ENCODE measurements around the gene RMND5B. TPM values are rescaled to one million over a fixed set of nuclear protein-coding genes. Genes with fewer than 3 reads are reported as not detected.
"Not testable (repeated sequence)": the region's sequence is repeated elsewhere in the genome, so short reads cannot be mapped to it uniquely, and the experiment has no call there.

RMND5B gene
- total RNA-seq, 3 donors from 2014 or later (not counting 1 experiment from before 2014, with no cell fraction given) = 9.2 to 12.7 (median 9.5) TPM

DNA sequence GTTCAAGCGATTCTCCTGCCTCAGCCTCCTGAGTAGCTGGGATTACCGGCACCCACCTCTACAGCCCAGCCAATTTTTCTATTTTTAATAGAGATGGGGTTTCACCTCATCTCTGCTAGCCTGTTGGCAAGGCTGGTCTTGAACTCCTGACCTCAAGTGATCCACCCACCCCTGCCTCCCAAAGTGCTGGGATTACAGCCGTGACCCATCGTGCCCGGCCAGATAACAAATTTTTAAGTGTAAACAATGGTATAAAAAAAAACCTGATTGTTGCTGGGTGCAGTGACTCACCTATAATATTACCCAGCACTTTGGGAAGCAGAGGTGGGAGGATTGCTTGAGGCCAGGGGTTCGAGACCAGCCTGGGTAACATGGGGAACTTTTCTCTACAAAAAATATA lies 45.5 kb upstream of the RMND5B start:
- H3K36me3 Mint-ChIP-seq = no peaks in the 10 kb centered on the region
- ATAC-seq = no peak

DNA sequence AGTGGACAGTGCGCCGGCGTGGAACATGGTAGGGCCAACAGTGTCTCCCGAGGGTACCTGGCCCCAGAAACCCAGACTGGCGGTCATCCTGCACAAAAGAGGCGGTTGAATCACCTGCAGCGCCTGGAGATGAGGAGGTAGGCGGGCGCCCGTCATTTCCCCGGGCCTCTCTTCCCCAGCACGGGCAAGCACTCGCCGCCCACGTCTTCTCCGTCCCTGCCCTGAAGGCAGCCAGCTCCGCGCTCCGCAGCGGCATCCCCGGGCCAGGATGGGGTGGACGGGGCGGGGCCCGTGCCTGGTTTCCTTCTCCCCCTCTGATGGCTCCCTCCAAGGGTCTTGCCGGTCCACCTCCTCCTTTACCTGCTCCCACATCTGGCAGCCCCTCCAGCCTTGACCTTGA lies 44.5 kb upstream of the RMND5B start:
- Mint-ChIP-seq H3K36me3 (no peaks in the 10 kb centered on the region), H3K9me3 (no peaks in the 10 kb centered on the region), H3K4me1 (no peaks in the 10 kb centered on the region), H3K27ac (no peak overlapping the region), H3K27me3 (ENCODE audit: low read depth in 2 of 2) (peaks cover 25 to 31% of the 10 kb centered on the region in 2 donors), H3K4me3 (no peak overlapping the region)
- Histone ChIP-seq H3K4me1 (ENCODE audit: control insufficient read depth, insufficient read depth, low read length) (no peaks in the 10 kb centered on the region), H3K4me3 (ENCODE audit: low read length) (no peak overlapping the region), H3K27ac (ENCODE audit: low read length) (no peak overlapping the region), H3K27me3 (ENCODE audit: control insufficient read depth, insufficient read depth, low read length) (no peaks in the 10 kb centered on the region), H3K36me3 (ENCODE audit: control insufficient read depth, insufficient read depth, low read length) (no peaks in the 10 kb centered on the region), H3K9me3 (ENCODE audit: control insufficient read depth, insufficient read depth, low read length) (no peaks in the 10 kb centered on the region)
- TF ChIP-seq, protein P1, sequence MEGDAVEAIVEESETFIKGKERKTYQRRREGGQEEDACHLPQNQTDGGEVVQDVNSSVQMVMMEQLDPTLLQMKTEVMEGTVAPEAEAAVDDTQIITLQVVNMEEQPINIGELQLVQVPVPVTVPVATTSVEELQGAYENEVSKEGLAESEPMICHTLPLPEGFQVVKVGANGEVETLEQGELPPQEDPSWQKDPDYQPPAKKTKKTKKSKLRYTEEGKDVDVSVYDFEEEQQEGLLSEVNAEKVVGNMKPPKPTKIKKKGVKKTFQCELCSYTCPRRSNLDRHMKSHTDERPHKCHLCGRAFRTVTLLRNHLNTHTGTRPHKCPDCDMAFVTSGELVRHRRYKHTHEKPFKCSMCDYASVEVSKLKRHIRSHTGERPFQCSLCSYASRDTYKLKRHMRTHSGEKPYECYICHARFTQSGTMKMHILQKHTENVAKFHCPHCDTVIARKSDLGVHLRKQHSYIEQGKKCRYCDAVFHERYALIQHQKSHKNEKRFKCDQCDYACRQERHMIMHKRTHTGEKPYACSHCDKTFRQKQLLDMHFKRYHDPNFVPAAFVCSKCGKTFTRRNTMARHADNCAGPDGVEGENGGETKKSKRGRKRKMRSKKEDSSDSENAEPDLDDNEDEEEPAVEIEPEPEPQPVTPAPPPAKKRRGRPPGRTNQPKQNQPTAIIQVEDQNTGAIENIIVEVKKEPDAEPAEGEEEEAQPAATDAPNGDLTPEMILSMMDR (IDR thresholded peaks at IDR 0.05) = no peak
- ATAC-seq = no peak
- intact Hi-C loops (cut with micrococcal nuclease) = no loop called here
- no peak for DNase-seq
- WGBS (ENCODE audit: insufficient coverage) = 59% methylated on average over 25 of the region's 25 CpGs

More for the DNA sequence above, 45.5 kb upstream of the RMND5B start:
- H3K4me3 ChIP-seq (ENCODE audit: low read length) = no peak overlapping the region
- Mint-ChIP-seq H3K27me3 (ENCODE audit: low read depth in 2 of 2) (peaks cover 25 to 32% of the 10 kb centered on the region in 2 donors), H3K4me3 (no peak overlapping the region), H3K4me1 (no peaks in the 10 kb centered on the region), H3K9me3 (no peaks in the 10 kb centered on the region), H3K27ac (no peak overlapping the region)
- H3K4me1 ChIP-seq (ENCODE audit: control insufficient read depth, insufficient read depth, low read length) = no peaks in the 10 kb centered on the region
- no peak overlapping the region for H3K27ac ChIP-seq (ENCODE audit: low read length)
- H3K9me3 ChIP-seq (ENCODE audit: control insufficient read depth, insufficient read depth, low read length) = no peaks in the 10 kb centered on the region
- TF ChIP-seq, protein P1 (IDR thresholded peaks at IDR 0.05) = no peak
- H3K27me3 ChIP-seq (ENCODE audit: control insufficient read depth, insufficient read depth, low read length) = no peaks in the 10 kb centered on the region
- no peak for DNase-seq
- H3K36me3 ChIP-seq (ENCODE audit: control insufficient read depth, insufficient read depth, low read length) = no peaks in the 10 kb centered on the region
- intact Hi-C loops (cut with micrococcal nuclease) = no loop called here
- 88% methylated on average over 1 of the region's 6 CpGs for WGBS (ENCODE audit: insufficient coverage)

DNA sequence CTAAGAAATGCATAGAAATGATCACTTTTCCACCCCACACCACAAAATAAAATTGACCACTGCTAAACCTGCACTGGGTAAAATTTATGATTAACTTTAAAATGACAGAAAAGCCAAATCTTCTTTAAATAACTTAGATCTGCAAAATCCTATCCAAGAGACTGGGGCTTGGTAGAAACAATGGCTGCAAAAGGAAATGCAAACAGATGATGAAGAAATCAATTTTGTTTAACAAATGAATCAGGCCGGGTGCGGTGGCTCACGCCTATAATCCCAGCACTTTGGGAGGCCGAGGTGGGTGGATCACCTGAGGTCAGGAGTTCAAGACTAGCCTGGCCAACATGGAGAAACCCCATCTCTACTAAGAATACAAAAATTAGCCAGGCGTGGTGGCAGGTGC lies 43.6 kb upstream of the RMND5B start:
- H3K4me1 Mint-ChIP-seq; H3K4me3 Mint-ChIP-seq; H3K4me1 ChIP-seq (ENCODE audit: control insufficient read depth, insufficient read depth, low read length); ATAC-seq; H3K27ac Mint-ChIP-seq; H3K36me3 Mint-ChIP-seq; H3K36me3 ChIP-seq (ENCODE audit: control insufficient read depth, insufficient read depth, low read length); H3K4me3 ChIP-seq (ENCODE audit: low read length); intact Hi-C loops (cut with micrococcal nuclease); H3K9me3 ChIP-seq (ENCODE audit: control insufficient read depth, insufficient read depth, low read length); H3K27ac ChIP-seq (ENCODE audit: low read length); H3K27me3 ChIP-seq (ENCODE audit: control insufficient read depth, insufficient read depth, low read length); DNase-seq; H3K9me3 Mint-ChIP-seq: not testable (repeated sequence)
- WGBS (ENCODE audit: insufficient coverage) = 76% methylated on average over 4 of the region's 5 CpGs
- H3K27me3 Mint-ChIP-seq (ENCODE audit: low read depth in 2 of 2) = peaks cover 25 to 29% of the 10 kb centered on the region in 2 donors

DNA sequence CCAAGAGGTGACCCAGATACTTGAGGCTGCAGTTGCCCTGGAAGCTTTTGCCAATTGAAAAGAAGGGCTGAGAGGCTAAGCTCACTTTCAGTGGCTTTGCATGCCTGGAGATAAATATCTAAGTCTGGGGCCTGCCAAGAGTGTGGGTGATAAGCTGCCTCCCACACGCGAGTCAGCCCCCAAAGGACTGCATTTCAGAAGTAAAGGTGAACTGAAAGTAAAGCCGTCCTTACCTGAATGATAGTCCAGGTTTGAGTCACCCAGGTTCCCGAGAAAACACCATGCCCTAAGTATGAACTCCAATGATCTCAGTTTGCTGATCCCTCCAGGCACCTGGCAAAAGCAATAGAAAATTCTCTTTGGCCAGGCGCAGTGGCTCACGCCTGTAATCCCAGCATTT lies 40.0 kb upstream of the RMND5B start:
- no peak overlapping the region for H3K4me3 ChIP-seq (ENCODE audit: low read length)
- Mint-ChIP-seq H3K4me1 (peaks cover 0 to 8% of the 10 kb centered on the region in 2 donors), H3K27ac (no peak overlapping the region), H3K9me3 (no peaks in the 10 kb centered on the region), H3K27me3 (ENCODE audit: low read depth in 2 of 2) (peaks cover 16 to 22% of the 10 kb centered on the region in 2 donors), H3K36me3 (no peaks in the 10 kb centered on the region), H3K4me3 (no peak overlapping the region)
- ATAC-seq (no peak), DNase-seq (no peak)
- intact Hi-C loops (cut with micrococcal nuclease) = no loop called here
- 70% methylated on average over 6 of the region's 6 CpGs for WGBS (ENCODE audit: insufficient coverage)
- H3K9me3 ChIP-seq (ENCODE audit: control insufficient read depth, insufficient read depth, low read length) = no peaks in the 10 kb centered on the region
- H3K4me1 ChIP-seq (ENCODE audit: control insufficient read depth, insufficient read depth, low read length) = no peaks in the 10 kb centered on the region
- no peaks in the 10 kb centered on the region for H3K36me3 ChIP-seq (ENCODE audit: control insufficient read depth, insufficient read depth, low read length)
- no peak overlapping the region for H3K27ac ChIP-seq (ENCODE audit: low read length)
- TF ChIP-seq, protein P1 (IDR thresholded peaks at IDR 0.05) = no peak
- H3K27me3 ChIP-seq (ENCODE audit: control insufficient read depth, insufficient read depth, low read length) = no peaks in the 10 kb centered on the region

All from natural killer cell (primary cell).